OCI-LY3 (cell line): ENCODE results near the gene SLC50A1.

Experiments used
- EZH2phosphoT487 ChIP-seq: fragments of 200-600 bp; shearing (Covaris generic); IDR thresholded peaks from 2 replicates; pipeline ENCODE4 v1.6.1; 2018; ENCODE audit warnings: antibody characterized with exemption, mixed run types, low read depth
- TF ChIP-seq, protein P1 (sequence below): fragments of 200-600, 300-600 bp; sonication (generic); IDR thresholded peaks from 2 replicates; pipeline ENCODE4 v1.5.1; 2014; ENCODE audit warnings: antibody characterized with exemption, low read length, low read depth

DNA sequence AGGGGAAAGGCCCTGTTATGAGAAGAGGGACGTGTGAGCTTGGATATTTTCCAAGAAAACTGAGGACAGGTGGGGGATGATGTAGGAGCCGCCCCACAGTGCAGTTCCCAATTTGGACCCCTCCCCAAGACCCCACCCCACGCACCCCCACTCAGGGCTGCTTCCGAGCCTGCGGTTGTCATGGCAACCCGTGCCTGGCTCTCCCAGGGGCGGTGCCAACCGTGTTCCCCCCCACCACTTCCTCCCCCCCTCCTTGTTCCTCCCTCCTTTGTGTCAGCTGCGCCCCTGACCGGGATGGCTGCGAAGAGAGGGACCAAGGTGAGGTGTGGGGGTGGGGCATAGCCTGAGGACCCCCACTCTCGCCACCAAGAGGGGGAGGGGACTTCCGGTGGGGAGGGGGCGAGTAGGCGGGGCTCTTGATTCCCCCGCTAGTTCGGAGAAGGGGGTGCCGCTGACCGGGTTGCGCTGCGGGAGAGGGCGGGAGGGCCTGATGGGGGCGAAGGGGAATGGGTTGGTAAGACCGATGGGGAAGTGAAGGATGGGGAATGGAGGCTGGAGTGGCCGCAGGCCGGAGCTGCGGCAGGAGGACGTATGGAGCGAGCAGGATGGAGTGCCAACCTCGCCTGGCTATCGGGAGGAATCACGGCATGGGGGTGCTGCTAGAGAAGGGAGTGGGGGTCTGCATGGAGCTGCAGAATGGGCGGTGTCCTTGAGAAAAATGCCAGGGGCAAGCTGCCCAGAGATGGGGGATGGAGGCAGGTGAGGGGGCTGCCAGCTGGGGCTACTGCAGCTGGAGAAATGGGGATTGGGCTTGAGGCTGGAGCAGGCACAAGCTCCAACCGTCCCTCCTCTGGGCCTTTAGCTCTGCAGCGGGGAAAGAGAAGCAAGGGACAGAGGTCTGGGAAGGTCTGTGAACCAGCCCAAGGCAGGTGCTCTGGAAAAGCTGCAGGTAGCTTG, 39.0 kb downstream of the SLC50A1 start:
- TF ChIP-seq, protein P1, sequence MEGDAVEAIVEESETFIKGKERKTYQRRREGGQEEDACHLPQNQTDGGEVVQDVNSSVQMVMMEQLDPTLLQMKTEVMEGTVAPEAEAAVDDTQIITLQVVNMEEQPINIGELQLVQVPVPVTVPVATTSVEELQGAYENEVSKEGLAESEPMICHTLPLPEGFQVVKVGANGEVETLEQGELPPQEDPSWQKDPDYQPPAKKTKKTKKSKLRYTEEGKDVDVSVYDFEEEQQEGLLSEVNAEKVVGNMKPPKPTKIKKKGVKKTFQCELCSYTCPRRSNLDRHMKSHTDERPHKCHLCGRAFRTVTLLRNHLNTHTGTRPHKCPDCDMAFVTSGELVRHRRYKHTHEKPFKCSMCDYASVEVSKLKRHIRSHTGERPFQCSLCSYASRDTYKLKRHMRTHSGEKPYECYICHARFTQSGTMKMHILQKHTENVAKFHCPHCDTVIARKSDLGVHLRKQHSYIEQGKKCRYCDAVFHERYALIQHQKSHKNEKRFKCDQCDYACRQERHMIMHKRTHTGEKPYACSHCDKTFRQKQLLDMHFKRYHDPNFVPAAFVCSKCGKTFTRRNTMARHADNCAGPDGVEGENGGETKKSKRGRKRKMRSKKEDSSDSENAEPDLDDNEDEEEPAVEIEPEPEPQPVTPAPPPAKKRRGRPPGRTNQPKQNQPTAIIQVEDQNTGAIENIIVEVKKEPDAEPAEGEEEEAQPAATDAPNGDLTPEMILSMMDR, result no peak
- no peak for TF ChIP-seq EZH2phosphoT487
